Lower leg skin (tissue), 4 donors: Measurements from ENCODE around the gene EBF3. TPM values are rescaled to one million over a fixed set of nuclear protein-coding genes. Genes with fewer than 3 reads are reported as not detected.

Source experiments
- DNase-seq, 2 donors: peaks; one replicate each; pipeline ENCODE4 v3.0.0-alpha.2; 2019; ENCODE audit warnings: low spot score in 2 of 2
- H3K4me3 ChIP-seq: fragments of 200-600 bp; sonication (generic); 2 replicates; pipeline ENCODE4 v1.5.1; 2017; ENCODE audit warnings: mild to moderate bottlenecking, low read depth; ENCODE audit not compliant: poor library complexity, severe bottlenecking
- POLR2A ChIP-seq, 2 donors: fragments of 450-650 bp; IDR thresholded peaks; one replicate each; pipeline ENCODE4 v1.6.1; 2016 to 2017; ENCODE audit warnings: antibody characterized with exemption in 2 of 2, mild to moderate bottlenecking in 1 of 2, moderate library complexity in 1 of 2
- WGBS, 2 donors: methylation state at CpG; one replicate each; pipeline ENCODE4 v1.1.5; 2018; 5-methylcytosine and 5-hydroxymethylcytosine counted together
- intact Hi-C: fragments of 100-400 bp; cut with DNase I; formaldehyde crosslinking; loops from one replicate; pipeline ENCODE4 v1.15.0; 2023; ENCODE audit warnings: low total_unique reads
- total RNA-seq, 4 donors: library from RNA; depleted of rRNA; stranded (reverse); fragments of >200 nt; gene quantifications; one replicate each; pipeline ENCODE4 v1.1.0, GENCODE V29; 2016
- TF ChIP-seq, protein P1 (sequence below), 3 donors: fragments of 450-650 bp; IDR thresholded peaks; one replicate each; pipeline ENCODE4 v1.5.1; 2016; ENCODE audit warnings: antibody characterized with exemption in 3 of 3, mild to moderate bottlenecking in 3 of 3, moderate library complexity in 2 of 3

The EBF3 gene
- total RNA-seq, 4 donors from 2014 or later, result 0.80 to 8.5 (median 2.4) TPM

DNA sequence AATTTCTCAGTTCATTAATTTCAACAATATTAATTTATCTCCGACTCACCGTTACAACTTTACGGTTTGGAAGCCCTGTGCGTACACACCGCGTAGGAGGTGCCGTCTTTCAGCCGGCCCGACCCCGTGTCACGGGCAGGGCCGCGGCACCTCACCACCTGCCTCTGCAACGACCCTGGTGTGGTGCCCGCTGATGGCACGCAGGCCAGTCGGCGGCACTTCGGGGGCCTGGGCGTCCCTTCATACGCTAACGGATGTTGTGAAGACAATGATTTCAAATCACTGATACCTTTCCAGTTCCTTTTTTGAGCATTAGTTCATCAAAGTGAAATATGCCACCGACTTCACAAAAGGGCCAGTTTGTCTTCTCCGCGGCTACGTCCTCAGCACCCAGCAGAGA lies 125.3 kb downstream of the EBF3 start:
- DNase-seq, result peak in 1 of 2 donors; percentile 52
- H3K4me3 ChIP-seq, result no peak overlapping the region
- intact Hi-C loops, result no loop called here
- no peak for TF ChIP-seq POLR2A (IDR thresholded peaks at IDR 0.05)
- TF ChIP-seq, protein P1, sequence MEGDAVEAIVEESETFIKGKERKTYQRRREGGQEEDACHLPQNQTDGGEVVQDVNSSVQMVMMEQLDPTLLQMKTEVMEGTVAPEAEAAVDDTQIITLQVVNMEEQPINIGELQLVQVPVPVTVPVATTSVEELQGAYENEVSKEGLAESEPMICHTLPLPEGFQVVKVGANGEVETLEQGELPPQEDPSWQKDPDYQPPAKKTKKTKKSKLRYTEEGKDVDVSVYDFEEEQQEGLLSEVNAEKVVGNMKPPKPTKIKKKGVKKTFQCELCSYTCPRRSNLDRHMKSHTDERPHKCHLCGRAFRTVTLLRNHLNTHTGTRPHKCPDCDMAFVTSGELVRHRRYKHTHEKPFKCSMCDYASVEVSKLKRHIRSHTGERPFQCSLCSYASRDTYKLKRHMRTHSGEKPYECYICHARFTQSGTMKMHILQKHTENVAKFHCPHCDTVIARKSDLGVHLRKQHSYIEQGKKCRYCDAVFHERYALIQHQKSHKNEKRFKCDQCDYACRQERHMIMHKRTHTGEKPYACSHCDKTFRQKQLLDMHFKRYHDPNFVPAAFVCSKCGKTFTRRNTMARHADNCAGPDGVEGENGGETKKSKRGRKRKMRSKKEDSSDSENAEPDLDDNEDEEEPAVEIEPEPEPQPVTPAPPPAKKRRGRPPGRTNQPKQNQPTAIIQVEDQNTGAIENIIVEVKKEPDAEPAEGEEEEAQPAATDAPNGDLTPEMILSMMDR (IDR thresholded peaks at IDR 0.05), result no peak
- WGBS, 2 donors, result 98% methylated on average over 26 of the region's 26 CpGs

DNA sequence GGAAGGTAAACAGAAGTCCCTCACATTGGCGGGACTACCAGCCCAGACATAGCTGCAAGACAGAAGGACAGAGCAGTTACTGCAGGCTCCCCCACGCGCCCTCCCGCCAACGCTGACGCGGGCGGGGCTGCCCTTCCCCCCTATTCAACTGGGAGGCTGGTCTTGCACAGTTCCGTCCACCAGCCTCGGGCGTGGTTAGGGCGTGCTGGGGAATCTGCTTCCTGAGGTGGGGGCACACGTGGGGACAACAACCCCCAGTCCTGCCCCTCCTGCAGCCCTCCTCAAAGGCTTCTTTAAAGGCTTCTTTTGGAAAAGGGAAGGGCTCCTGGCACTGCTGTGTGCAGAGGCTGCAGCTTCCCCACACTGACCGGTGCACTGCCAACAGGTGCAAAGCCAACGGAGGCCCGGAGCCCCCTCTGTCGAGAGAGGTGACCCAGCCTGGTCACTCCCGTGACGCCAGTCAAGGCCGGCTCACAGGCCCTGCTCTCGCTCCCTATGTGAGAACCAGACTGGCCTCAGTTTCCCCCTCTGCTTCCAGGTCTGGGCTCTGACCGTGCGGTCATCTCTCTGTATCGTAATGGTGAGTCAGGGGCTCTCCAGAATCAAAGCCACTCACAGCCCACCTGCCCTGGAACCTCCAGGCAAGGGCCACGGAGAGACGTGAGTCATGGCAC lies 126.0 kb downstream of the EBF3 start:
- 92% methylated on average over 23 to 26 of the region's 26 CpGs for WGBS, 2 donors
- TF ChIP-seq, protein P1 (IDR thresholded peaks at IDR 0.05), result no peak
- no peak for TF ChIP-seq POLR2A (IDR thresholded peaks at IDR 0.05)
- peak in 1 of 2 donors; percentile 61 for DNase-seq
- H3K4me3 ChIP-seq, result no peak overlapping the region
- intact Hi-C loops, result no loop called here

DNA sequence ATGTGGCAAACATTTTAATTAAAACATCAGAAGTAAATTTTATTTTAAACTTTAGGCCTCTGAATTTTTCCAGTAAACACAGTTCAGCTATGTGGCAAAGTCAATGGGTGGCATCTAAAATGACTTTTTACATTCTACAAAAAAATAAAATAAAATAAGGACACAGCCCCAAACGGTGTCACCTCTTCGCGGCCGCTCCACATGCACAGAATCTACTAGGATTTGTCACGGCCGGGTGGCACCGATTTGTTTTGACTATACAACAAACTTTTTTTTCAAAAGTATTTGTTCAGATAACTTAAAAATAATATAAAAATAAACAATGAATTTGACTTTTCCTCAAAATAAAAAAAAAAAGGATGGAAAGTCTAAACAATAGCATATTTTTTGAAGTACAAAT lies 127.8 kb downstream of the EBF3 start:
- WGBS, 2 donors, result 96 to 98% methylated on average over 7 of the region's 7 CpGs
- peak in 1 of 2 donors; percentile 53 for DNase-seq

DNA sequence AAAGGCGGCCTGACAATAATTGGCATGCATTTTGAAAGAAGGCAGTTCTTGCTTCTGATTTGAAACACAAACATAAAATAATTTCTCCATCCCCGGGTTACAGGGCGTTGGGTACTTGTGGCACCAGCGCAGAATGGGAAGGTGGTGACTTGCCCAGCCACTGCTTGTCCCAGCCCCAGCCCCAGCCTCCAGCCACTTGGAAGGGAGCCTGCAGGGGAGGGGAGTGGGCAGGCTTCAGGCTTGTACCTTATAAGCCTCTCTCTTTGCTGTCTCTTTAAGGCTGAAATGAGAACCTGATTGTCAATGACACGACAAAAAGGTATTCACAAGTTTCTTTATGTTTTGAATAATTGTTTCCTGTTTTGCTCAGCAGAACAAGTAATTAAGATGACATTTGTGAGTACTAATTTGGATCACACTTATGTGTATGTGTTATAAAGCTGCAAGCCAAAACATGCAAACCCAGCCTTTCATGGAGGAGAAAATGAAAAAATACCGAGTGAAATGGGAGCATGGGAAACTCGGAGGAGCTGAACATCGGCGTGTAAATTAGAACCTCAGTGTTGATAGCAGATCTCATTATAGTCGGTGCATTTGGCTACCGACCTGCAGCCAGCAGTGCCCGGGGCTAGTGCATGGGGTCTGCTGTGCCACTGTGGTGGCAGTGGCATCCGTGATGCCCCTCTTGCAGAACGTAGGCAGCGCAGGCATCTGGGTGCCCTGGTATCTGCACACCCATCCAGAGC lies 129.9 kb downstream of the EBF3 start:
- no peak overlapping the region for H3K4me3 ChIP-seq
- TF ChIP-seq POLR2A (IDR thresholded peaks at IDR 0.05), result no peak
- TF ChIP-seq, protein P1 (IDR thresholded peaks at IDR 0.05), result no peak
- peak in 1 of 2 donors; percentile 17 for DNase-seq
- intact Hi-C loops, result no loop called here
- 38 to 47% methylated on average over 14 to 15 of the region's 15 CpGs for WGBS, 2 donors

More for the DNA sequence above, 127.8 kb downstream of the EBF3 start:
- intact Hi-C loops, result no loop called here
- no peak overlapping the region for H3K4me3 ChIP-seq
- no peak for TF ChIP-seq POLR2A (IDR thresholded peaks at IDR 0.05)
- TF ChIP-seq, protein P1 (IDR thresholded peaks at IDR 0.05), result no peak

DNA sequence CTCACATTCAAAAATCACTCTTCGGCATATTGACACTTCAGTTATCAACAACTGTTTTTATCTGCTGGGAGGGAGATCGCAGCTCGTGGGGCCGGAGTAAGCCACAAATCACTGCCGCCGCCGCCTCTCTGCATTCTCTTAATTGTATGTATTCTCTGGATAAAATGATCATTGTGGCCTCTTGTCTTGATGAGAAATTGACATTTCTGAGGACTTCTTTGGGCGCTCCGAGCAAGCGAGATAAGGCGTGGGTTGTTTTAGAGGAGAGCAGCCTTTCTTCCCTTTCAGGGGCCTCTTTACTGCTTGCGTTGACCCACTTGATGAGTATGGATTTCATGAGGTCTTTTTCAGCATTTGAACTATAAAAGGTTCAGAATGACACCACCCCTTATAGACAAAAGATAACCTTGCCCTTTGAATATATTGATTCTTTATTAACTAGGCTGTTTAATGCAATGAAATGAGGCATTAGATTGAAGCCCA lies 130.6 kb downstream of the EBF3 start:
- no peak overlapping the region for H3K4me3 ChIP-seq
- TF ChIP-seq POLR2A (IDR thresholded peaks at IDR 0.05), result no peak
- TF ChIP-seq, protein P1 (IDR thresholded peaks at IDR 0.05), result no peak
- intact Hi-C loops, result no loop called here
- 93 to 94% methylated on average over 12 of the region's 12 CpGs for WGBS, 2 donors
- peak in 1 of 2 donors; percentile 60 for DNase-seq
